Effector CD8-positive, alpha-beta T cell (primary cell): ENCODE results near the gene ATM.
"Not testable (repeated sequence)": the region's sequence is repeated elsewhere in the genome, so short reads cannot be mapped to it uniquely, and the experiment has no call there.

Source experiments
- DNase-seq: peaks from one replicate; lab custom pipeline; 2025; lab: John Stamatoyannopoulos, UW

Gene ATM

DNA sequence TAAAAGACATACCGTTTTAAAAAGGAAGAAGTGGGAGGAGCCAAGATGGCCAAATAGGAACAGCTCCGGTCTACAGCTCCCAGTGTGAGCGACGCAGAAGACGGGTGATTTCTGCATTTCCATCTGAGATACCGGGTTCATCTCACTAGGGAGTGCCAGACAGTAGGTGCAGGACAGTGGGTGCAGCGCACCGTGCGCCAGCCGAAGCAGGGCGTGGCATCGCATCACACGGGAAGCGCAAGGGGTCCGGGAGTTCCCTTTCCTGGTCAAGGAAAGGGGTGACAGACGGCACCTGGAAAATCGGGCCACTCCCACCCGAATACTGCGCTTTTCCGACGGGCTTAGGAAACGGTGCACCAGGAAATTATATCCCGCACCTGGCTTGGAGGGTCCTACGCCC is 150.6 kb downstream of the ATM start:
- DNase-seq: not testable (repeated sequence)

DNA sequence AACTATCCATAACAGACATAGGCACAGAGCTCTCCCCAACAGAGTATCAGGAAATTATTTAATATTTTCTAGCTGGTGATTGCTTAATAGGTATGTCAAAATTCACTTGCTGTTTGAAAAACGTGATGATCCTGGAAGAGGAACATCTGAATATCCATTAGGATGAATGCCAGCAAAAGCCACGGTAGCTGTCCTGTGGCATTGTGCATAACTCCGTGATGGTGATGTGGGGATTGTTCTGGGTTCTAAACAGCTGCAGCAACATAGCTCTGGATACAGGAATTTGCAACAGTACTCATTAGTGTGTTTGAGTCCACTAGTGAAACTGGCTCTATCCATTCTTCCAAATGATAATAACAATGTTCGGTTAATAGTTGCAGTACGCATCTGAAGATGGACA is 165.7 kb downstream of the ATM start:
- DNase-seq: no peak

DNA sequence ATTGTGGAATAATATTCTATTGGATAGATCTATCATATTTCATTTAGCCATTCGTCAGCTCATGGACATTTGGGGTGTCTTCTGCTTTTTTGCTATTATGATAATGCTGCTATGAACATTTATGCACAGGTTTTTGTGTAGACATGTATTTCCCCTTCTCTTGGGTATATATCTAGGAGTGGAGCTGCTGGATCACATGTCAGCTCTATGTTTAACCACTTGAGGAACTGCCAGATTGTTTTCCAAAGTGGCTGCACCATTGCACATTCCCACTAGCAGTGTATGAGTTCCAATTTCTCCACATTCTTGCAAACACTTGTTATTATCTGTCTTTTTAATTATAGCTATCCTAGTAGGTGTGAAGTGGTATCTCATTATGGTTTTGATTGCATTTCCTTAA is 169.5 kb downstream of the ATM start:
- no peak for DNase-seq

DNA sequence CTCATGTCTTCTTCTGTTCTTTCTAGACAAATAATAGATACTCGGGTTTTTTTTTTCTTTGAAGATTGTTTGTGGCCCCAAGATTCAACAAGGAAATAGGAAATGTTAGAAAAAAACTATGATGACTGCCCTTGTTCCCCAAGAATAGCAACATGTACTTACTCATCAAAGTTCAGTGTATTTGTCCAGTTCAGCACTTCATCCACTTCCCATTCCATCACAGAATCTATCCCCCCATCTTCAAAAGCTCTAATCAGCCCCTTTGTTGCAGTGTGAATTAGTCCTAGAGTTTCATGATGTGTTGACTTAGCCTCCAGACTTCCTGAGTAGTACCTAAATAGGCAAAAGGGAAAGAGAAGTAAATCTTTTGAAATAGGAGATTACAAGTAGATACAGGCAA is 170.2 kb downstream of the ATM start:
- no peak for DNase-seq

DNA sequence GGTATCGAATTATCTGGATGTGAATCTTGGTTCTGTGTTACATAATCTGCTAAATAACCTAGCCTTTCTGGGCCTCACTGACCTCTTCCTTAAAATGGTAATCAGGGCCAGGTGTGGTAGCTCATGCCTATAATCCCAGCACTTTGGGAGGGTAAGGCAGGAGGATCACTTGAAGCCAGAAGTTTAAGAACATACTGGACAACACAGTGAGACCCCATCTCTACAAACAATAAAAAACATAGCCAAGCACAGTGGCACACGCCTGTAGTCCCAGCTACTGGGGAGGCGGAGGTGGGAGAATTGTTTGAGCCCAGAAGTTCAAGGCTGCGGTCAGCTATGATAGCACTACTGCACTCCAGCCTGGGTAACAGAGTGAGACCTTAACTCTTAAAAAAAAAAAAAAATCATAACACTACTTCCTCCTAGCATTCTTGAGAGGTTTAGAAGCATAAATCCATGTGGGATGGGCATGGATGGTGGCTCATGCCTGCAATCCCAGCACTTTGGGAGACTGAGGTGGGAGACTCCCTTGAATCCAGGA is 171.9 kb downstream of the ATM start:
- DNase-seq: no peak

DNA sequence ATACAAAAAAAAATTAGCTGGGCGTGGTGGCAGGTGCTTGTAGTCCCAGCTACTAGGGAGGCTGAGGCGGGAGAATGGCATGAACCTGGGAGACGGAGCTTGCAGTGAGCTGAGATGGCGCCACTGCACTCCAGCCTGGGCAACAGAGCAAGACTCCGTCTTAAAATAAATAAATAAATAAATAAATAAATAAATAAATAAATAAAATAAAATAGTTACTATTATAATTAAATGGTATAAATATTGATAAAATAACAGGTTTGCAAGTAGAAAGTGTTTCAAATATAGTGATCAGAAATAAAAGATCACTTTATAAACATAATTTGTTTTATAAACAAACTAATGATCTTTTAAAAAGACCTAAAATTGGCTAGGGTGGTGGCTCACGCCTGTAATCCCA is 173.8 kb downstream of the ATM start:
- DNase-seq: not testable (repeated sequence)

DNA sequence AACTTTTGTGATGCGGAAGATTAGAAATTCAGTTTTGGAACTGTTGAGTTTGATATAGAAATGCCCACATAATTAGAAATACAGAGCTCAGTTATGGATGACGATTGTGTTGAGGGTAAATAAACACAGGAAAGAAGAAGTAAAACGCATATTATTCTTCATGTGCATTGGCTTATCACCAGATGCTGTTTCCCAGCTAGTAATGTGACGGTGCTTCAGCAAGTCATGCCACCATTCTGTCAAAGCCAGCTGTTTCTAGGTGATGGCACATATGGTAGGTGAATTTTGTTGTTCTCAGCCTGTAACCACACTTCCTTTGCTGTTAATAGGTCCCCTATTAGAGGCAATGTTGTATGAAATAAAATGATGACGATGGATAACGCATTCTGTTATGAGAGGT is 175.6 kb downstream of the ATM start:
- DNase-seq: no peak

DNA sequence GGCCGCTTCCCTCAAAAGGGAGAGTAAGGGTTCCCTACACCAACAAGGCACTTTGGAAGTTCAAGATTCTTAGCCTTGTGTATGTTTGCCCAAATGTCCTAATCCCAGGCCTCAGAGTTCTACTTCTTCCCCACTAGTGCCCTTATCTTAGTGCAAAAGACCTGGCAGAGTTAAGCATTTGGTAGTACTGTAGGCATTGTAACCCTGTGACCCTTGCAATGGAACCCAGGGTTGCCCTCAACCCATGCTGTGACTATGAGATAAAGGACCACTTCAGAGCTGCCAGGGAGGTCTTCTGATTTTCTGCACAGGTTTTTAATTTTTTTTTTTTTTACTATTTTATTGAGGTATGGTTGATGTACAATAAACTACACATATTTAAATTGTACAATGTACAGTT is 179.4 kb downstream of the ATM start:
- DNase-seq: no peak

DNA sequence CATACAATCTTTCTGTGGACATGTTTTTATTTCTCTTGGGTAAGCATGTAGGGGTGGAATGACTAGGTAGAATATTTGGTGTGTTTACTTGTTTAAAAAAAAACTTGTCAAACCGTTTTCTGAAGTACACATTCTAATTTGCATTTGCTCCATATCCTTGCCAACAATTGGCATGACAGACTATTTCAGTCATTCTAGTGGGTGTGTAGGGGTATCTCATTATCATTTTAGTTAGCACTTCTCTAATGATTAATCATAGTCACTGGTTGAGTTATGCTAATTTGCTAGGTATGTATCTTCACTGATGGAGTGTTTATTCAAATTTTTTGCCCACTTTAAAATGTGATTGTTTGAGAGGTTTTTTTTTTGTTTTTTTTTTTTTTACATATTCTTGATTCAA is 180.2 kb downstream of the ATM start:
- DNase-seq: no peak

DNA sequence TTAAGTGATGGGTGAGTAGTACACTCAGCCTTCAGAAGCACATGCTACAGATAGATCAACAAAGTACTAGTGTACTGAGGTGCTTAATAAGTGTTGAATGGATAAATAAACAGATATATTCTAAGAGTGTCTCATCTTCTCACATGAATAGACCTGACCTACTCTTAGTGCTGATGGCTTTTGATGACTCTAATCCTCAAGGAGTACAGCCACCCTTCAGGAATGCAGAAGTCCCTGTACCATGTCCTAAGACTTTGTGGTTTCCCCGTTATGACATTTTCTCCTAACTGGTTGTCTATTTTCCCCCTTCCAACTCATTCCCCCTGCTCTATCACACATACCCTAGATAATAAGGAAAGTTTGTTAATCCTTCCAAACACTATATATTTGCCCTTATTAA is 182.8 kb downstream of the ATM start:
- DNase-seq: no peak

DNA sequence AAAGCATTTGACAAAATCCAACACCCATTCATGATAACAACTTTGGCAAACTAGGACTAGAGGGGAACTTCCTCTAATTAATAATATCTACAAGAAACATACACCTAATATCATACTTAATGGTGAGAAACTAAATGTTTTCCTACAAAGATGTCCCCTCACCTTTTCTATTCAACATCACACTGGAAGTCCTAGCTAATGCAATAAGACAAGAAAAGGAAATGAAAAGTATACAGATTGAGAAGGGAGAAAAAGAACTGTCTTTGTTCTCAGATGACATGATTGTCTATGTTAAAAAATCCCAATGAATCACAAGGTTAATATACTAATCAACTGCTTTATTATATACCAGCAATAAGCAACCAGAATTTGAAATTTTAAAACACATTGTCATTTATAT is 192.1 kb downstream of the ATM start:
- no peak for DNase-seq

DNA sequence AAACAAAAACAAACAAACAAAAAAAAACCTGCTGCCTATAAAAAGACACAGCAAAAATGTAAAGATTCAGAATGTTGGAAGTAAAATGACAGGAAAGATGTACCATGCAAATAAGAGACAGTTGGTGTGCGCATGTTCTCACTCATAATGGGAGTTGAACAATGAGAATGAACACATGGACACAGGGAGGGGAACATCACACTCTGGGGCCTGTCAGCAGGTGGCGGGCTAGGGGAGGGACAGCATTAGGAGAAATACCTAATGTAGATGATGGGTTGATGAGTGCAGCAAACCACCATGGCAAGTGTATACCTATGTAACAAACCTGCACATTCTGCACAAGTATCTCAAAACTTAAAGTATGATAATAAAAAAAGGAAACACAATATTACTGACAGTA is 194.7 kb downstream of the ATM start:
- DNase-seq: not testable (repeated sequence)
